ENCODE measurements around the gene GBP1.

GBP1 gene

GRCh38 chr1:89044970-89045721, 19.9 kb downstream of the GBP1 start:
- DNase-seq (ENCODE audit: low read depth) = no peak
- no peak overlapping the region for H3K4me3 ChIP-seq (ENCODE audit: low read length)
- no peak for TF ChIP-seq CTCF (conservative IDR thresholded peaks at IDR 0.05; ENCODE audit: low read length)

GRCh38 chr1:89043940-89044339, 21.1 kb downstream of the GBP1 start:
- H3K4me3 ChIP-seq (ENCODE audit: low read length) = no peak overlapping the region
- no peak for DNase-seq (ENCODE audit: low read depth)
- no peak for TF ChIP-seq CTCF (conservative IDR thresholded peaks at IDR 0.05; ENCODE audit: low read length)

GRCh38 chr1:89042491-89042890, 22.5 kb downstream of the GBP1 start:
- no peak for TF ChIP-seq CTCF (conservative IDR thresholded peaks at IDR 0.05; ENCODE audit: low read length)
- no peak for DNase-seq (ENCODE audit: low read depth)
- no peak overlapping the region for H3K4me3 ChIP-seq (ENCODE audit: low read length)

GRCh38 chr1:89041721-89042120, 23.3 kb downstream of the GBP1 start:
- no peak for DNase-seq (ENCODE audit: low read depth)
- TF ChIP-seq CTCF (conservative IDR thresholded peaks at IDR 0.05; ENCODE audit: low read length) = no peak
- H3K4me3 ChIP-seq (ENCODE audit: low read length) = no peak overlapping the region

GRCh38 chr1:89041119-89041641, 23.8 kb downstream of the GBP1 start:
- peak; percentile 54 for DNase-seq (ENCODE audit: low read depth)
- H3K4me3 ChIP-seq (ENCODE audit: low read length) = no peak overlapping the region
- no peak for TF ChIP-seq CTCF (conservative IDR thresholded peaks at IDR 0.05; ENCODE audit: low read length)

- no peak for TF ChIP-seq CTCF (conservative IDR thresholded peaks at IDR 0.05; ENCODE audit: low read length)
- DNase-seq (ENCODE audit: low read depth) = no peak
- H3K4me3 ChIP-seq (ENCODE audit: low read length) = no peak overlapping the region
These were observed 24.7 kb downstream of the GBP1 start for GRCh38 chr1:89040315-89040626.

GRCh38 chr1:89037186-89037585, 27.8 kb downstream of the GBP1 start:
- no peak overlapping the region for H3K4me3 ChIP-seq (ENCODE audit: low read length)
- TF ChIP-seq CTCF (conservative IDR thresholded peaks at IDR 0.05; ENCODE audit: low read length) = no peak
- DNase-seq (ENCODE audit: low read depth) = no peak

All from AG10803 (cell line).